ENCODE measurements around the gene ZNF839.
"Not testable (repeated sequence)": the region's sequence is repeated elsewhere in the genome, so short reads cannot be mapped to it uniquely, and the experiment has no call there.

Gene ZNF839

GRCh38 chr14:102314242-102315011 is 5.1 kb upstream of the ZNF839 start:
- DNase-seq, result peak; percentile 86

DNA sequence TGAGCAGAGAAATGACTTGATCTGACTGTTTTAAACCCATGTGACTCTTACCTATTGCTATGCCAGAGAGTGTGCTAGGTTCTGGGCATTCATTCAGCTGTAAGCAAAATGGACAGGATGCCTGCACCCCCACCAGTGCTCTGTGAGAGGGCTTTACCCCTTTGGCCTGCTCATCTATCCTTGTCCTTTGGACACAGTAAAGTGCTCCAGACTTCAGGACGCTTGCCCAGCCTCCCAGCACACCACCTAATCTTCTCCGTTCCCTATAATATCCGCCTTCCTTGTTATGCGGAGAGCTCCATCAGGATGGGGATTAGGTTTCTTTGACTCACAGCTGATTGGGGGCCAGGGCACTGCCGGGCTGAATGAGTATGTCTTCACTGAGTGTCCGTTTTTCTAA is 4.4 kb upstream of the ZNF839 start:
- no peak for DNase-seq

- peak; percentile 48 for DNase-seq
These were observed 3.2 kb upstream of the ZNF839 start for GRCh38 chr14:102316338-102316742.

DNA sequence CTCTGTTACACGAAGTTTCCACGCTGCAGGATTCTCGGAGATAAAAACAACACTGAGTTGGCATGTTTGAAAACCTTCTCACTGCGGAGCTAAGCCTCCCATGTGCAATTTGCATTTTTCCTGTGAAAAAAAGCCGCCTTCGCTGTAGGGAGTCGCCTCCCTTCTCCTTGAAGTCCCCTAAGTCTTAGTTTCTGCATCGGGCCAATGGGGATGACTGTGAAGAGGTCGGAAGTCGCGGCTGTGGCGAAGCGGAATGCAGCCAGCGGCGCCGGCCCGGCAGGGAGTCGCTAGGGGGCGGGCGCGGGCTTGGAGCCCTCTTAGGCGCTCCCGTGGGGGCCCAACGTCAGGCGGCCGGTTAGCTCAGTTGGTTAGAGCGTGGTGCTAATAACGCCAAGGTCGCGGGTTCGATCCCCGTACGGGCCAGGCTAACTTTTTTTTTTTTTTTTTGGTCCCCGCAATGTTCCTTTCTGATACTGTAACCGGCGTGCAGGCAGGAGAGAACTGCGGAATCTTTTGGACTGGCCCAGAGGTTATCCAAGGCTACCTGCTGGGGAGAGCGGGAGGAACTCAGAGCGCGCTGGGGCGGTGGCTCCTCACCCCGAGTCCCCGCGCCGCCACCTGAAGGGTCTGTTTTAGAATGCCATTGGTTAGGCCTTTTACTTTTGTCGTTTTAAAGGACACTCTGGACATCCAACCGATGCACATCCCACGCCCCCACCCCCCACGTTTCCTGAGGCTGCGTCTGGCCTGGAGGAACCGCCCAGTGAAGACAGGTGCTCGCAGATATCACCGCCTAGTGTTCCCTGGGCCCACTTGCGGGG is 2.6 kb upstream of the ZNF839 start:
- DNase-seq, result peak; percentile 96

- peak; percentile 33 for DNase-seq
These were observed 1.8 kb upstream of the ZNF839 start for GRCh38 chr14:102317564-102318248.

DNA sequence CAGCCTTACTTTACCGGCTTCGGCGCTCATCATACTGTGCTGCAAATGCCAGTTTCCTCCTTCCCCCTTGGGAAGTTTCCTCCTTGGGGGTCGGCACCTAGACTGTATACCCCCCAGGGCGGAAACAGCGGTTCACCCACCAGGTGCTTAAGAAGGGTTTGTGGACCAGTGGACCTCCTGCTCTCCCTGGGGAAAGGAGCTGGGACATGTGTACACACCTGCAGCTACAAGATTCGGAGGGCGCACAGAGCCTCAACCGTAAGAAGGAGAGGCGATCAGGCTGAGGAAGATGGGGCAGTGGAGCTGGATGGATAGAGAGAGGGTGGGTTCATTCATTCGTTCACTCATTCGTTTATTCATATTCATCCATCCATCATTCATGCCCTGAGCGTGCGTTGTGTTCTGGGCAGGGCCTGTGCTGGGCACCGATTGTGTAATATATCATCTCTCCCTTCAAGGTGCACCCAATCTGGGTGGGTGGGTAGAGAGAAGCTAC is 717 bp upstream of the ZNF839 start:
- DNase-seq, result no peak

DNA sequence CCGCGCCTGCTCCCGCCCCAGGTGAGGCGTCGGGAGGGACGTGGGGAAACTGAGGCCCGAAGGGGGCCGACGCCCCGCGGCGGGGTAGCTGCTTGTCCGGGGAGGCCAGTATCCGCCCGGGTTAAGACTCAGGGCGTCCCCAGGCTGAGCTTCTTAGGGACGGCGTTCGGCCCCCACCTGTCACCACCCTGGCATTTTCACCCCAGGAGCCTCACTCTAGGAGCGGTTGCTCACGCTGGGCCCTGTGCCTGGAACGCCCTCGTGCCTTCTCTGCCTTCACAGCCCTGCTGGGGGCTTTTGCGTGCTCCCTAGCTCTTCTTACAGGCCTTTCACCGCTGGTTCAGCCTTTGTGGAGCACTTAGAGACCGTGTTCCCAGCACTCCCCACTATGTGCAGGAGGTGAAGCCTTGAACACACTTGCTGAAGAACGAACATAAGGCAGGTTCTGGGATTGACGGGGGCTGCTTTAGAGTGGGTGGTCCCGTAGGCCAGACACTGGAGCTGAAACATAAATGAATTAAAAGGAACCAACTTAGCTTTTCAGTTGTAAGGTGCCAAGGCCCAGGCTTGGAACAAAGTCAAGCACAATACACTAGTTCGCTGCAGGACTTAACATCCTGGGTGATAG is 601 bp downstream of the ZNF839 start:
- peak; percentile 25 for DNase-seq

GRCh38 chr14:102320671-102321455 is 1.3 kb downstream of the ZNF839 start:
- no peak for DNase-seq

- no peak for DNase-seq
These were observed 2.2 kb downstream of the ZNF839 start for GRCh38 chr14:102321456-102322422.

DNA sequence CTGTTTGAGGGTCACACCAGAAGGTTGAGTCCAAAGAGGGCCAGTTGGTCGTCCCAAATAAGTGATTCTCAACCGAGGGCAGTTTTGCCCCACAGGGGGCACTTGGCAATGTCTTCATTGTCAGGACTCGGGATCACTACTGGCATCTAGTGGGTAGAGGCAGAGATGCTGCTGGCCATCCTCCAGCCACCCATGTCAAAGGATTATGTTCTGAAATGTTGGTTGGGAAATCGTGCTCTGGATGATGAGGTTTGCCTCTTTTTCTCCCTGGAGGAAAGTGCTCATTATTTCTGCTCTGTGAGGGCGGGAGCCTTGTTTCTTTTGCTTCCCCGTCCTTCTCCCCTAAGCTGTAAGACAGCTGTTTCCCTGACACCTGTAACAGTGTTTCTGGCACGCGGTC is 3.6 kb downstream of the ZNF839 start:
- DNase-seq, result peak; percentile 68

DNA sequence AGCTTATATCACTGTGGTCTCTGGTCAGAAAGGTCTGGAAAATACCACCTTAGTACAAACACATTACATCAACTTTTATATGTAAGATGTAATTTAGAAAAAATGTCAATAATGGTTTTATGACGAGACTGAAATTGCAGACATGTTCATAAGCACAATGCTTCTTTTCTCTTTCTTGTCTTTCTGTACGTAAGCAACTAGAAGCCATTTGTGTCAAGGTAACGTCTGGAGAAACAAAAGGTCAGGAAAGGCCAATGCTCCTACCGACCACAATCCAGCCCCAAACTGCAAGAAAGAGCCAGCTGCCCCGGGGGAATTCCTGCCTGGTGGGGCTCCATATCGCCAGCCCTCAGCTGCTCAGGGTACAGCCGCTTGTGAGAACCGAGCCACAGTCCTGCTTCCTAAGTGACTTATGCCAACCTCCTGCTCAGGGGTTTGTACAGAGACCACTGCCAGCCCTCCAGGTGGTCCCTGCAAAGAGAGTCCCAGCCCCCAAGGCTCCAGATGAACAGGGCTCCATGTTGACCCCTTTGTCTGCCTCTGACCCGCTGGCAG is 6.3 kb downstream of the ZNF839 start:
- DNase-seq, result no peak

- no peak for DNase-seq
These were observed 7.0 kb downstream of the ZNF839 start for GRCh38 chr14:102326583-102326982.

DNA sequence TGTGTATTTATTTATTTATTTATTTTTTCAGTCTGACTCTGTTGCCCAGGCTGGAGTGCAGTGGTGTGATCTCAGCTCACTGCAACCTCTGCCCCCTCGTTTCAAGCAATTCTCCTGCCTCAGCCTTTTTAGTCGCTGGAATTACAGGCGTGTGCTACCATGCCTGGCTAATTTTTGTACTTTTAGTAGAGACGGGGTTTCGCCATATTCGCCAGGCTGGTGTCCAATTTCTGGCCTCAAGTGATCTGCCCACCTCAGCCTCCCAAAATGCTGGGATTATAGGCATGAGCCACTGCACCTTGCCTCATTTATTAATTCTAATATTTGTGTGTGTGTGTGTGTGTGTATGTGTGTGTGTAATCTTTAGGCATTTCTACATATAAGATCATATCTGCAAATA is 9.8 kb downstream of the ZNF839 start:
- DNase-seq, result not testable (repeated sequence)

GRCh38 chr14:102330806-102331205 is 11.3 kb downstream of the ZNF839 start:
- DNase-seq, result no peak

GRCh38 chr14:102333390-102333789 is 13.8 kb downstream of the ZNF839 start:
- DNase-seq, result no peak

- DNase-seq, result no peak
These were observed 14.5 kb downstream of the ZNF839 start for GRCh38 chr14:102333795-102334705.

DNA sequence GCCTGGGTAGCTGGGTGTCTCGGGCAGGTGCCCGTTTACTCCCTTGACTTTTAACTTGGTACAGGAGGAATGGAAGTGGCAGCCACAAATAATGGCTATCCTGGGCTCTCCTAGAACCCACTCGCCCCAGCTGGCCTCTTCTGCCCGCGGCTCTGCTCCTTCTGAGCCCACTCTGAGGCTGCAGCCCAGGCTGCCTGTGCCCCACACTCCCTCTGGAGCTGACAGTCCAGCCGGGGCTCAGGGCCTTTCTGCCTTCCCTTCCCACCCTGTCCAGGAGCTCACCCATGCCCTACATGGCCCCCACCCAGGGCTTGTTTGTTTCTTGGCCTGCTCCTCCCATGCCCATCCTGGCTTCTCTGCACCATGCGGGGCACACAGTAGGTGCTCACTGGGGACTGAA is 15.6 kb downstream of the ZNF839 start:
- DNase-seq, result no peak

- DNase-seq, result no peak
These were observed 19.2 kb downstream of the ZNF839 start for GRCh38 chr14:102338724-102339123.

GRCh38 chr14:102341566-102341965 is 22.0 kb downstream of the ZNF839 start:
- DNase-seq, result no peak
